Esophagus muscularis mucosa (tissue), 4 donors: ENCODE data around the gene HS6ST3. TPM values are rescaled to one million over a fixed set of nuclear protein-coding genes. Genes with fewer than 3 reads are reported as not detected.

Experiments used
- DNase-seq: peaks from one replicate; pipeline ENCODE4 v3.0.0-alpha.2; 2017; ENCODE audit errors: extremely low spot score
- H3K27ac ChIP-seq, 4 donors: fragments of 200-600 bp; sonication (generic); replicated peaks in 1 of 4; 1 replicate in 3 of 4; 2 replicates in 1 of 4; pipeline ENCODE4 v1.5.1; 2016 to 2019; ENCODE audit warnings: mild to moderate bottlenecking in 1 of 4
- H3K27me3 ChIP-seq, 4 donors: fragments of 200-600 bp; sonication (generic); one replicate each; pipeline versions ENCODE4 v1.5.1 to v1.6.0; 2016 to 2019
- H3K36me3 ChIP-seq, 4 donors: fragments of 200-600 bp; sonication (generic); one replicate each; pipeline ENCODE4 v1.5.1; 2016 to 2019
- H3K4me1 ChIP-seq, 4 donors: fragments of 200-600 bp; sonication (generic); one replicate each; pipeline ENCODE4 v1.5.1; 2016 to 2019
- H3K4me3 ChIP-seq, 4 donors: fragments of 200-600 bp; sonication (generic); 1 replicate in 2 of 4; 2 replicates in 2 of 4; pipeline ENCODE4 v1.5.1; 2016 to 2019; ENCODE audit warnings: mild to moderate bottlenecking in 4 of 4, moderate library complexity in 1 of 4
- H3K9me3 ChIP-seq, 4 donors: fragments of 200-600 bp; sonication (generic); 1 replicate in 3 of 4; 2 replicates in 1 of 4; pipeline ENCODE4 v1.5.1; 2016 to 2019
- CTCF ChIP-seq, 3 experiments: fragments of 200-600 bp in 2 of 3; fragments of 450-650 bp in 1 of 3; sonication (generic) in 2 of 3; IDR thresholded peaks; one replicate each; pipeline ENCODE4 v1.5.1; 2017 to 2019; ENCODE audit warnings: antibody characterized with exemption in 3 of 3, mild to moderate bottlenecking in 2 of 3, moderate library complexity in 1 of 3
- EP300 ChIP-seq: sonication (generic); formaldehyde crosslinking; IDR thresholded peaks from one replicate; pipeline ENCODE4 v1.6.1; 2017; ENCODE audit warnings: antibody characterized with exemption
- POLR2A ChIP-seq: fragments of 450-650 bp; IDR thresholded peaks from one replicate; pipeline ENCODE4 v1.6.1; 2017; ENCODE audit warnings: antibody characterized with exemption, moderate library complexity, mild to moderate bottlenecking, low read depth
- POLR2AphosphoS5 ChIP-seq, 2 donors: sonication (generic); formaldehyde crosslinking; IDR thresholded peaks; one replicate each; pipeline ENCODE4 v1.6.1; 2017; ENCODE audit warnings: antibody characterized with exemption in 2 of 2
- WGBS: methylation state at CpG from one replicate; pipeline ENCODE4 v1.1.5; 2018; 5-methylcytosine and 5-hydroxymethylcytosine counted together
- intact Hi-C: fragments of 100-400 bp; cut with DNase I; formaldehyde crosslinking; loops from one replicate; pipeline ENCODE4 v1.15.1; 2023
- total RNA-seq, 4 donors: library from RNA; depleted of rRNA; stranded (reverse); fragments of >200 nt; gene quantifications; one replicate each; pipeline versions ENCODE4 v1.1.0 to v1.2.1, GENCODE V29; 2016

The HS6ST3 gene
- total RNA-seq, 4 donors from 2014 or later: 4.6 to 12.4 (median 7.9) TPM

- Histone ChIP-seq H3K27ac (no peak overlapping the region), H3K27me3 (no peaks in the 10 kb centered on the region), H3K4me1 (no peaks in the 10 kb centered on the region), H3K36me3 (no peaks in the 10 kb centered on the region), H3K9me3 (no peaks in the 10 kb centered on the region), H3K4me3 (no peak overlapping the region)
- DNase-seq: no peak
- intact Hi-C loops: no loop called here
- TF ChIP-seq EP300 (no peak), CTCF (IDR thresholded peaks at IDR 0.05) (no peak), POLR2A (no peak)
- 64% methylated on average over 2 of the region's 2 CpGs for WGBS
These were observed 370.7 kb downstream of the HS6ST3 start for GRCh38 chr13:96460609-96461008.

GRCh38 chr13:96473526-96474180 is 383.7 kb downstream of the HS6ST3 start:
- intact Hi-C loops: no loop called here
- Histone ChIP-seq H3K4me3 (no peak overlapping the region), H3K36me3 (no peaks in the 10 kb centered on the region), H3K27me3 (no peaks in the 10 kb centered on the region), H3K4me1 (no peaks in the 10 kb centered on the region), H3K9me3 (no peaks in the 10 kb centered on the region), H3K27ac (no peak overlapping the region)
- TF ChIP-seq POLR2AphosphoS5 (IDR thresholded peaks at IDR 0.05) (no peak), CTCF (IDR thresholded peaks at IDR 0.05) (no peak), EP300 (no peak), POLR2A (no peak)
- no peak for DNase-seq
- 57% methylated on average over 10 of the region's 10 CpGs for WGBS

DNA sequence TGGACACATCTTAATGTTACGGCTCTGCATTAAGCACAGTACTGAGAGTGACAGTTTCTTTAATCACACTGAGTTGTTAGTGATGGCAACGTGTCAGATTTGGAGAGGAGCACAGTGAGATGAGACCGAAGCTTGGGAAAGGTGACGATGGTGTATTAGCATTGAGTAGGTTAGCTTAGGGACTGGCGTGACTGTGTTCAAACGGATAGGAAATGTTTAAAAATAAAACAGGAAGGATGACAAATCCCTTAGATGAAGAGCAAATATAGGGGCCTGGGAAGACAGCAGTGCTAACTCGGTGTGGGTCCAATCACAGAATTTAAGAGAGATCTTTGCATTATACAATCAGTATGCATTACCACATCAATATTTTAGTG is 384.3 kb downstream of the HS6ST3 start:
- 54% methylated on average over 7 of the region's 7 CpGs for WGBS
- intact Hi-C loops: no loop called here
- H3K27me3 ChIP-seq: no peaks in the 10 kb centered on the region
- H3K27ac ChIP-seq: no peak overlapping the region
- no peak overlapping the region for H3K4me3 ChIP-seq
- TF ChIP-seq CTCF (IDR thresholded peaks at IDR 0.05) (no peak), POLR2AphosphoS5 (IDR thresholded peaks at IDR 0.05) (no peak), POLR2A (no peak), EP300 (no peak)
- no peaks in the 10 kb centered on the region for H3K4me1 ChIP-seq
- H3K36me3 ChIP-seq: no peaks in the 10 kb centered on the region
- DNase-seq: no peak
- H3K9me3 ChIP-seq: no peaks in the 10 kb centered on the region

DNA sequence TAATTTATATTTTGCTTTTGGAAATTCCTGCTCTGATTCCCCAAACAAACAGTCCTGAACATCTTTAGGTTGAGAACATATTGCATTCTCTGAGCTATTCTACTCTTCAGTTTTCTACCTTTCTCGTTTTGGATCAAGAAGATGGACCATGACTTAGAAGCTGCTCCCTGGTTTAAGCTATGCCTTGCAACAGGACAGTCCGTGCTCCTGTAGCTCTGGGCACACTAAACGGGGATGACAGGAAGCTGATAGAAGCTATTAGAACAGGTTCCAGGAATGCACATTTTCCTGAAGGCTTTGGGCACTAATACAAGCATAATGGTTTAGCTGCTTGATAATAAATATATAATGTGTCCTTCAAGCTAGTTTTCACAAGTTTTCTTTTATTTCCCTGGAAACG is 385.2 kb downstream of the HS6ST3 start:
- Histone ChIP-seq H3K27ac (no peak overlapping the region), H3K36me3 (no peaks in the 10 kb centered on the region), H3K4me3 (no peak overlapping the region), H3K4me1 (no peaks in the 10 kb centered on the region), H3K27me3 (no peaks in the 10 kb centered on the region), H3K9me3 (no peaks in the 10 kb centered on the region)
- intact Hi-C loops: no loop called here
- WGBS: 61% methylated on average over 4 of the region's 4 CpGs
- DNase-seq: no peak
- TF ChIP-seq POLR2A: no peak
- no peak for TF ChIP-seq CTCF (IDR thresholded peaks at IDR 0.05)
- TF ChIP-seq POLR2AphosphoS5 (IDR thresholded peaks at IDR 0.05): no peak
- no peak for TF ChIP-seq EP300

GRCh38 chr13:96481482-96481881 is 391.6 kb downstream of the HS6ST3 start:
- Histone ChIP-seq H3K27ac (no peak overlapping the region), H3K36me3 (no peaks in the 10 kb centered on the region), H3K9me3 (peaks cover 0 to 8% (median 3%) of the 10 kb centered on the region in 4 donors), H3K27me3 (no peaks in the 10 kb centered on the region), H3K4me1 (no peaks in the 10 kb centered on the region), H3K4me3 (no peak overlapping the region)
- intact Hi-C loops: no loop called here
- no peak for TF ChIP-seq CTCF (IDR thresholded peaks at IDR 0.05)
- 70% methylated on average over 6 of the region's 6 CpGs for WGBS
- DNase-seq: no peak
